Neural cell (in vitro differentiated cells): ENCODE measurements around the gene LILRB5.

ENCODE experiments used
- CTCF ChIP-seq: fragments of 450-650 bp; IDR thresholded peaks from 2 replicates; pipeline ENCODE4 v1.5.1; 2014; ENCODE audit warnings: antibody characterized with exemption, mild to moderate bottlenecking, moderate library complexity; ENCODE audit not compliant: poor library complexity, severe bottlenecking
- EP300 ChIP-seq: fragments of 450-650 bp; conservative IDR thresholded peaks from 2 replicates; pipeline ENCODE4 v1.6.1; 2014; ENCODE audit warnings: antibody characterized with exemption, mild to moderate bottlenecking, moderate library complexity; ENCODE audit not compliant: poor library complexity, severe bottlenecking
- EZH2 ChIP-seq: fragments of 200-600, 300-800 bp; shearing (Covaris generic), sonication (generic); IDR thresholded peaks from 2 replicates; pipeline ENCODE4 v1.6.1; 2014; ENCODE audit warnings: antibody characterized with exemption, low read length, borderline replicate concordance, mild to moderate bottlenecking; ENCODE audit not compliant: insufficient read depth, poor library complexity, severe bottlenecking
- MXI1 ChIP-seq: fragments of 450-650 bp; conservative IDR thresholded peaks from 2 replicates; pipeline ENCODE4 v1.6.1; 2014; ENCODE audit warnings: antibody characterized with exemption, mild to moderate bottlenecking; ENCODE audit not compliant: poor library complexity, severe bottlenecking
- POLR2AphosphoS5 ChIP-seq: IDR thresholded peaks from 2 replicates; pipeline ENCODE4 v1.6.1; 2012
- SMC3 ChIP-seq: fragments of 450-650 bp; conservative IDR thresholded peaks from 2 replicates; pipeline ENCODE4 v1.6.1; 2014; ENCODE audit warnings: antibody characterized with exemption, mild to moderate bottlenecking, moderate library complexity; ENCODE audit not compliant: poor library complexity

- TF ChIP-seq CTCF: no peak
- TF ChIP-seq MXI1: no peak
- TF ChIP-seq EP300: no peak
- no peak for TF ChIP-seq EZH2
- no peak for TF ChIP-seq SMC3
- no peak for TF ChIP-seq POLR2AphosphoS5
Measured at GRCh38 chr19:54201980-54202379, 55.1 kb downstream of the LILRB5 start.
